HG02610 (cell line): ENCODE results near the gene MYO1F.

Experiments used
- ATAC-seq: cut with Tn5 transposase; IDR thresholded peaks from one replicate; pipeline ENCODE4 v1.9.1; 2021; ENCODE audit warnings: mild to moderate bottlenecking, moderate library complexity; ENCODE audit not compliant: unreplicated experiment

MYO1F gene

GRCh38 chr19:8473648-8474476, 103.4 kb downstream of the MYO1F start:
- peak; percentile 61 for ATAC-seq
